Prostate gland (tissue), 2 donors: ENCODE results near the gene HIGD1A. TPM values are rescaled to one million over a fixed set of nuclear protein-coding genes. Genes with fewer than 3 reads are reported as not detected.

Source experiments
- DNase-seq: peaks from one replicate; pipeline ENCODE4 v3.0.0-alpha.2; 2019; ENCODE audit warnings: low spot score
- H3K27ac ChIP-seq, 2 donors: fragments of 200-600 bp; sonication (generic); 2 replicates each; pipeline ENCODE4 v1.5.1; 2017 to 2019
- H3K27me3 ChIP-seq: fragments of 200-600 bp; sonication (generic); replicated peaks from 2 replicates; pipeline ENCODE4 v1.5.1; 2019; ENCODE audit not compliant: insufficient read depth
- H3K36me3 ChIP-seq, 2 donors: fragments of 200-600 bp; sonication (generic); 1 replicate in 1 of 2; 2 replicates in 1 of 2; pipeline versions ENCODE4 v1.5.1 to v1.8.1; 2017 to 2019
- H3K4me1 ChIP-seq: fragments of 200-600 bp; sonication (generic); replicated peaks from 2 replicates; pipeline ENCODE4 v1.5.1; 2019
- H3K4me3 ChIP-seq, 2 donors: fragments of 200-600 bp; sonication (generic); 2 replicates each; pipeline ENCODE4 v1.5.1; 2017 to 2019
- H3K9me3 ChIP-seq: fragments of 200-600 bp; sonication (generic); 2 replicates; pipeline ENCODE4 v1.5.1; 2017
- CTCF ChIP-seq, 4 experiments: fragments of 200-600 bp in 2 of 4; fragments of 450-650 bp in 2 of 4; sonication (generic) in 2 of 4; IDR thresholded peaks; 1 replicate in 3 of 4; 2 replicates in 1 of 4; pipeline ENCODE4 v1.5.1; 2016 to 2019; ENCODE audit warnings: antibody characterized with exemption in 4 of 4, mild to moderate bottlenecking in 2 of 4, moderate library complexity in 2 of 4
- POLR2A ChIP-seq: fragments of 450-650 bp; IDR thresholded peaks from one replicate; pipeline ENCODE4 v1.6.1; 2016; ENCODE audit warnings: antibody characterized with exemption, mild to moderate bottlenecking
- POLR2AphosphoS5 ChIP-seq: sonication (generic); formaldehyde crosslinking; IDR thresholded peaks from one replicate; pipeline ENCODE4 v1.6.1; 2017; ENCODE audit warnings: antibody characterized with exemption
- WGBS: methylation state at CpG from one replicate; pipeline ENCODE4 v1.1.5; 2018; 5-methylcytosine and 5-hydroxymethylcytosine counted together
- intact Hi-C: fragments of 100-400 bp; cut with DNase I; formaldehyde crosslinking; loops from one replicate; pipeline ENCODE4 v1.14.2; 2022
- total RNA-seq, 2 donors: library from RNA; depleted of rRNA; stranded (reverse); fragments of >200 nt; gene quantifications; one replicate each; pipeline ENCODE4 v1.1.0, GENCODE V29; 2016

The HIGD1A gene
- total RNA-seq, 2 donors from 2014 or later: 91.0 to 135 TPM

DNA sequence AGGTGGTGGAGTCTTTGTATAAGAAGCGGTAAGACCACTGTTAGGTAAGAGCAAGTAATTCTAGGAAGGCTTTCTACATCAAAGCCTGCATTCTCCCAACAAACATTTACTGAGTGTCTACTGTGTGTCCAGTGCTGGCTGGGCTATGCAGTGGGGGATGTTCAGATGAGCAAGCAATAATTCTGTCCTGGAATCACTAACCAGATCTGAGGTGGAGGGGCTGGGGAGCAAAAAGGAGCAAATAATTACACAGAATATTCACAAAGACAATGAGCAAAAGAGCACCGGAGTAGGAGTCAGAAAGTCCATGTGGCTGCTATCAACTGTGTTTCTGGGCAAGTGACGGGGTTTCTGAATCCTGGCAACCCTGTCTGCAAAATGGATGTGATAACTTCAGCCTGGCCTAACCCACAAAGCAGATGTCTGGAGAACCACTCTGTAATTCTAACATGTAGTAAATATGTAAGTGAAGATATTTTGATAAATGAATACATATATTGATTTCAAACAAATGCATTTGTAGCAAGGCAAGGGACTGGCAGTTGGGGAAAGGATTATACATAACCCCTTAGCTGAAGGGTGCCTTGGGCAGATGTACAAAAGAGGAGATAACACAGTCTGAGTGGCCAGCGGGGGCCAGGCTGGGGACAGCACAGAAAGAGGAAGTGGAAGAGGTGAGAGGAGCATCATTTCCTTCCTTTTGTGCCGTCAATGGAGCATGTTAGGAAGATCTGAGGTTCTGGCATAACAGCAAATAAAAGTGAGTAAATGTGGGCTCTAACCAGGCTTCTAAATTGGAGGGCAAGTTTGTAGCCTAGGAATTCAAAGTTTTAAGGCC lies 42.6 kb upstream of the HIGD1A start:
- H3K27ac ChIP-seq: peak overlapping the region in 1 of 2 donors; percentile 42
- intact Hi-C loops: no loop called here
- DNase-seq: no peak

GRCh38 chr3:42844815-42845214 lies 40.5 kb upstream of the HIGD1A start:
- WGBS: 92% methylated on average over 4 of the region's 4 CpGs
- TF ChIP-seq CTCF (IDR thresholded peaks at IDR 0.05) (no peak), POLR2A (no peak), POLR2AphosphoS5 (no peak)
- H3K27ac ChIP-seq: no peak overlapping the region
- H3K9me3 ChIP-seq: no peaks in the 10 kb centered on the region
- H3K4me1 ChIP-seq: no peaks in the 10 kb centered on the region
- H3K27me3 ChIP-seq: no peaks in the 10 kb centered on the region
- intact Hi-C loops: no loop called here
- H3K4me3 ChIP-seq: no peak overlapping the region
- DNase-seq: no peak
- no peaks in the 10 kb centered on the region for H3K36me3 ChIP-seq

More for the DNA sequence above, 42.6 kb upstream of the HIGD1A start:
- Histone ChIP-seq H3K4me1 (no peaks in the 10 kb centered on the region), H3K27me3 (no peaks in the 10 kb centered on the region), H3K9me3 (no peaks in the 10 kb centered on the region), H3K4me3 (no peak overlapping the region), H3K36me3 (no peaks in the 10 kb centered on the region)
- no peak for TF ChIP-seq CTCF (IDR thresholded peaks at IDR 0.05)
- TF ChIP-seq POLR2A: no peak
- no peak for TF ChIP-seq POLR2AphosphoS5
- 43% methylated on average over 5 of the region's 5 CpGs for WGBS

DNA sequence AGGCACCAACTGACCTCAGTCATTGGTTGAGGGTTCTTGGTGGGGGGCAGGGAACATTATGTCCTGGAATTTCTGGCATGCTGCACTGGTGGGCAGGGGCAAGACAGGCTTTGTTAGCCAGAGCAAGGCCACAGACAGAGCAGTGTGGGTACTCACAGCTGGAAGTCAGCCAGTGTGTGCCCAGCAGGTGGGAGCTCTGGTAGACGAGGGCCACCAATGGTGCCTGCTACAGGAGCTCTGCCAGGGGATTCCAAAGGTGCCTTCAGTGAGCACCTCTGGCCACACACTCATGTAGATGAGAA lies 40.1 kb upstream of the HIGD1A start:
- no peak for DNase-seq
- Histone ChIP-seq H3K4me1 (no peaks in the 10 kb centered on the region), H3K36me3 (no peaks in the 10 kb centered on the region), H3K27me3 (no peaks in the 10 kb centered on the region), H3K9me3 (no peaks in the 10 kb centered on the region), H3K27ac (no peak overlapping the region), H3K4me3 (no peak overlapping the region)
- intact Hi-C loops: no loop called here
- TF ChIP-seq CTCF (IDR thresholded peaks at IDR 0.05) (no peak), POLR2AphosphoS5 (no peak), POLR2A (no peak)
- 57% methylated on average over 1 of the region's 1 CpG for WGBS

GRCh38 chr3:42843713-42844411 lies 39.6 kb upstream of the HIGD1A start:
- Histone ChIP-seq H3K9me3 (no peaks in the 10 kb centered on the region), H3K4me3 (no peak overlapping the region), H3K36me3 (no peaks in the 10 kb centered on the region), H3K4me1 (no peaks in the 10 kb centered on the region), H3K27me3 (no peaks in the 10 kb centered on the region), H3K27ac (peak overlapping the region in 1 of 2 donors; percentile 10)
- intact Hi-C loops: no loop called here
- no peak for DNase-seq
- TF ChIP-seq POLR2AphosphoS5: no peak
- no peak for TF ChIP-seq POLR2A
- WGBS: 79% methylated on average over 6 of the region's 6 CpGs

DNA sequence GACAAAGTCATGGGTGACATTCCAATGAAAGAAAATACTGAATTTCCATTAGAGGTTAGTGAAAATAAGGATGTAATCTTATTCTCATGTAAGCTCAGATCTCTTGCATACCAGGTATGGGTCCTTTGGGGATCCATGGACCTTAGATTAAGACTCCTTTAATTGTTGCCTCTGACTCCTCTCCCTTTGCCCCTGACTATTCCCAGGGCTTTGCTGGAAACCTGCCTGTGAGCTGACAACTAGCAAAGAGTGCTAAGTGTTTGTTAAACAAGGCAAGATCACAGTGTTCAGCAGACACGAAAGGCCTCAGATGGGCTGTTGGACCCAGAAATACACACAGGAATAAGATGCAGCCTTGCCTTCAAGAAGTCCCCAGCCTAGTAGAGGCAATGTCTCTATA lies 37.0 kb upstream of the HIGD1A start:
- H3K4me1 ChIP-seq: no peaks in the 10 kb centered on the region

More for the DNA sequence above, 37.0 kb upstream of the HIGD1A start:
- Histone ChIP-seq H3K27ac (no peak overlapping the region), H3K4me3 (no peak overlapping the region), H3K27me3 (no peaks in the 10 kb centered on the region), H3K36me3 (no peaks in the 10 kb centered on the region), H3K9me3 (no peaks in the 10 kb centered on the region)
- intact Hi-C loops: no loop called here
- no peak for DNase-seq
- 50% methylated on average over 1 of the region's 1 CpG for WGBS
- TF ChIP-seq CTCF (IDR thresholded peaks at IDR 0.05): no peak
- TF ChIP-seq POLR2A: no peak
- no peak for TF ChIP-seq POLR2AphosphoS5
